ENCODE measurements around the gene EPM2A. TPM values are rescaled to one million over a fixed set of nuclear protein-coding genes. Genes with fewer than 3 reads are reported as not detected.

Gene EPM2A
- total and polyA plus RNA-seq, 2 donors from 2014 or later = 7.8 to 9.6 TPM

- intact Hi-C loops (cut with DNase I) = no loop called here
- FAIRE-seq (no peak), DNase-seq (no peak)
- Histone ChIP-seq H3K4me3 (ENCODE audit: low read length in 3 of 3) (no peak overlapping the region), H3K9me3 (ENCODE audit: control insufficient read depth in 2 of 3, insufficient read depth in 1 of 3, low read length in 3 of 3) (no peaks in the 10 kb centered on the region), H3K9ac (ENCODE audit: low read length in 3 of 3) (no peak overlapping the region), H3K27ac (ENCODE audit: low read depth in 2 of 2, low read length in 2 of 2) (no peak overlapping the region), H3K36me3 (ENCODE audit: control insufficient read depth in 2 of 3, insufficient read depth in 3 of 3, low read length in 3 of 3) (no peaks in the 10 kb centered on the region), H3K27me3 (ENCODE audit: control insufficient read depth, insufficient read depth, low read length) (no peaks in the 10 kb centered on the region), H3K4me1 (ENCODE audit: control insufficient read depth in 2 of 3, insufficient read depth in 2 of 3, low read depth in 1 of 3, low read length in 3 of 3) (no peaks in the 10 kb centered on the region)
- no peak for TF ChIP-seq CTCF (IDR thresholded peaks at IDR 0.05; ENCODE audit: borderline replicate concordance, extremely low read depth, insufficient read depth)
Measured at GRCh38 chr6:145669627-145670034, 65.7 kb downstream of the EPM2A start.

GRCh38 chr6:145668844-145669243 is 66.5 kb downstream of the EPM2A start:
- Histone ChIP-seq H3K36me3 (ENCODE audit: control insufficient read depth in 2 of 3, insufficient read depth in 3 of 3, low read length in 3 of 3) (no peaks in the 10 kb centered on the region), H3K9ac (ENCODE audit: low read length in 3 of 3) (no peak overlapping the region)
- FAIRE-seq = no peak

GRCh38 chr6:145660676-145661075 is 74.6 kb downstream of the EPM2A start:
- FAIRE-seq (no peak), DNase-seq (no peak)
- intact Hi-C loops (cut with DNase I) = no loop called here
- Histone ChIP-seq H3K27me3 (ENCODE audit: control insufficient read depth, insufficient read depth, low read length) (no peaks in the 10 kb centered on the region), H3K9me3 (ENCODE audit: control insufficient read depth in 2 of 3, insufficient read depth in 1 of 3, low read length in 3 of 3) (no peaks in the 10 kb centered on the region), H3K4me3 (ENCODE audit: low read length in 3 of 3) (no peak overlapping the region), H3K36me3 (ENCODE audit: control insufficient read depth in 2 of 3, insufficient read depth in 3 of 3, low read length in 3 of 3) (no peaks in the 10 kb centered on the region), H3K4me1 (ENCODE audit: control insufficient read depth in 2 of 3, insufficient read depth in 2 of 3, low read depth in 1 of 3, low read length in 3 of 3) (no peaks in the 10 kb centered on the region), H3K9ac (ENCODE audit: low read length in 3 of 3) (no peak overlapping the region), H3K27ac (ENCODE audit: low read depth in 2 of 2, low read length in 2 of 2) (no peak overlapping the region)
- no peak for TF ChIP-seq CTCF (IDR thresholded peaks at IDR 0.05; ENCODE audit: borderline replicate concordance, extremely low read depth, insufficient read depth)

More at GRCh38 chr6:145668844-145669243, 66.5 kb downstream of the EPM2A start:
- intact Hi-C loops (cut with DNase I) = no loop called here
- H3K4me1 ChIP-seq (ENCODE audit: control insufficient read depth in 2 of 3, insufficient read depth in 2 of 3, low read depth in 1 of 3, low read length in 3 of 3) = no peaks in the 10 kb centered on the region
- no peaks in the 10 kb centered on the region for H3K27me3 ChIP-seq (ENCODE audit: control insufficient read depth, insufficient read depth, low read length)
- no peak overlapping the region for H3K4me3 ChIP-seq (ENCODE audit: low read length in 3 of 3)
- H3K9me3 ChIP-seq (ENCODE audit: control insufficient read depth in 2 of 3, insufficient read depth in 1 of 3, low read length in 3 of 3) = no peaks in the 10 kb centered on the region
- H3K27ac ChIP-seq (ENCODE audit: low read depth in 2 of 2, low read length in 2 of 2) = no peak overlapping the region
- no peak for TF ChIP-seq CTCF (IDR thresholded peaks at IDR 0.05; ENCODE audit: borderline replicate concordance, extremely low read depth, insufficient read depth)
- no peak for DNase-seq

- TF ChIP-seq CTCF (IDR thresholded peaks at IDR 0.05; ENCODE audit: borderline replicate concordance, extremely low read depth, insufficient read depth) = no peak
- Histone ChIP-seq H3K27me3 (ENCODE audit: control insufficient read depth, insufficient read depth, low read length) (no peaks in the 10 kb centered on the region), H3K9me3 (ENCODE audit: control insufficient read depth in 2 of 3, insufficient read depth in 1 of 3, low read length in 3 of 3) (no peaks in the 10 kb centered on the region), H3K9ac (ENCODE audit: low read length in 3 of 3) (no peak overlapping the region), H3K36me3 (ENCODE audit: control insufficient read depth in 2 of 3, insufficient read depth in 3 of 3, low read length in 3 of 3) (no peaks in the 10 kb centered on the region), H3K4me3 (ENCODE audit: low read length in 3 of 3) (no peak overlapping the region), H3K27ac (ENCODE audit: low read depth in 2 of 2, low read length in 2 of 2) (no peak overlapping the region), H3K4me1 (ENCODE audit: control insufficient read depth in 2 of 3, insufficient read depth in 2 of 3, low read depth in 1 of 3, low read length in 3 of 3) (no peaks in the 10 kb centered on the region)
- DNase-seq (no peak), FAIRE-seq (no peak)
- intact Hi-C loops (cut with DNase I) = no loop called here
Measured at GRCh38 chr6:145656128-145656527, 79.2 kb downstream of the EPM2A start.

Measured in kidney (tissue), 14 donors.